DMS79 (cell line): ENCODE results near the gene SAMD4A.

ENCODE experiments used
- DNase-seq: peaks from one replicate; lab custom pipeline; 2025; lab: John Stamatoyannopoulos, UW

SAMD4A gene

DNA sequence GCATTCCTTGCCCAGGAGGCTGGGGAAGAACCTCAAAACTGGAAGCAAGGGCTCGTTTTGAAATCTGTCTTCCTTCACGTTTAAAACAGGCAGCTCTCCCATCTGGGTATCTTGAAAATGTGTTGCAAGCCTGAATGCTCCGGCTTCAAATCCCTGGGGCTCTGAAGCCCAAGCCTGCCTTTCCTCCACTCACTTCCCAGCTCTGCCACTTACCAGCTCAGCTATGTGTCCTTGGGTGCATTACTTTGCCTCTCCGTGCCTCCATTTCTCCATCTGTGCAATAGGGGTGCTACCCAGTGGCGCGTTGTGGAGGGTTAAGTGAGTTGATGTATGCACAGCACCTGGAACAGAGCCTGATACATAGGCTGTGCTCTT is 238.1 kb downstream of the SAMD4A start:
- DNase-seq = peak; percentile 45

DNA sequence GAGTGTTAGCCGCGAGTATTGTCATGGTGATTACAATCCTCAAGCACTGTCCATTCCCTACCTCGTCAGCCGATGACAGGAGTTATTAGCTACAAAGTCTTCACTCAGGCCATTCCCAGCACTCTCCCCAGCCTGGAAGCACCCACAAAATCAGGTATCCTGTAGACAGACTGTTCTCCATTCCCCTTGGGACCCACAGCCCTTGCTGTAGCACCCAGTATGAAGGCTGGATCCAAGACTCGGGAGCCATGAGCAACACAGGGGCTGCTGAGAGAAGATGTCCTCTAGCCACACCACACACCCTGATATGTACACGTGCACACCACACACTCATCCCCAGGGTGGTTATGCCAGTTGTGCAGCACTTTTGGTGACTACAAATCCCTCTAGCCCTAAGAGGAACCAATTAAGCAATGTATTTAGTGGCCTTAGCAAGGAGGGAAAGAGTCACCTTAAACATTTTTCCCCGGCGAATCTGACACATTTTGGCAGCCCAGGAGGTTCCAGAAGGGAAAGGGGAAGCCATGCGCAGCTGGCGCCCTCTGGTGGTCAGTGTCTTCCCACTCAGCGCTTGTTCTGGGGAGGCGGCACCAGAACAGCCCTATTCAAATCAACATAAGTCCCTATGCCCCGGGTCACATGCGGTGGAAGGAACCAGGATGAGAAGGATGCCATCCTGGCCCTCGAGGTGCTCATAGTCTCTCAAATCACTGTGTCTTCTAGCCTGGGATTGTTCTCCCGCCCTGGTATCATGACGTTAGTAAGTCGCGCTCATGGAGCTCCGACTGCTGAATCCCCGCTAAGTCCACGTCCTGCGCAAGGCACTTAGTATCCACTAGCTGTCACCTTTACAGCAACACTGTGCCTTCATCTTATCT is 238.8 kb downstream of the SAMD4A start:
- peak; percentile 65 for DNase-seq

DNA sequence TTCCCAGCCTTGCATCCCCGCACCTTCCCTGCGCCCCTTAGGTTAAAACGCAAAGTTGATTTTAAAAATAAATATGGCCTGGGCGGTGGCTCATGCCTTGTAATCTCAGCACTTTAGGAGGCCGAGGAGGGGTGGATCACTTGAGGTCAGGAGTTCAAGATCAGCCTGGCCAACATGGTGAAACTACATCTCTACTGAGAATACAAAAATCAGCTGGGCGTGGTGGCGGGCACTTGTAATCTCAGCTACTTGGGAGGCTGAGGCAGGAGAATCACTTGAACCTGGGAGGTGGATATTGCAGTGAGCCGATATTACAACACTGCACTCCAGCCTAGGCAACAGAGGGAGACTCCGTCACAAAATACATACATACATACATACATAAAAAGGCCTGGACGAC is 239.7 kb downstream of the SAMD4A start:
- no peak for DNase-seq

DNA sequence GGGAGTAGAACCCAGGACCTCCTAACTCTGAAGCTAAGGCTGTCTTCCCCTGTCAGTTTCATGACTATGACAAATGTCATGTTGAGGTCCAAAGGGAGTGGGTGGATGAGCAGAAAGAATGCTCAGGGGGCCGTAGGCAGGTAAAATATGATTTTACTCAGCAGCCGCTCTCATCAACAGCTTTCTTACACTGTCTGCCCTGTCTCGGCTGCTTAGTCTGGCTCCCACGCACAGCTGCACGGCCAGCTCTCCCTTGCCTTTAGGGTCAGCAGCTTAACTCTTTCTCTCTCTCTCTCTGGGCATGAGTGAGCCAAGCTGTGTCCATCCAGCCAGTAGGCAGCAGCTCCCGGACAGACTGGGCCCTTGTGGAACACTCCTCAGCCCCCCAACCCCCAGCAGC is 240.5 kb downstream of the SAMD4A start:
- no peak for DNase-seq

DNA sequence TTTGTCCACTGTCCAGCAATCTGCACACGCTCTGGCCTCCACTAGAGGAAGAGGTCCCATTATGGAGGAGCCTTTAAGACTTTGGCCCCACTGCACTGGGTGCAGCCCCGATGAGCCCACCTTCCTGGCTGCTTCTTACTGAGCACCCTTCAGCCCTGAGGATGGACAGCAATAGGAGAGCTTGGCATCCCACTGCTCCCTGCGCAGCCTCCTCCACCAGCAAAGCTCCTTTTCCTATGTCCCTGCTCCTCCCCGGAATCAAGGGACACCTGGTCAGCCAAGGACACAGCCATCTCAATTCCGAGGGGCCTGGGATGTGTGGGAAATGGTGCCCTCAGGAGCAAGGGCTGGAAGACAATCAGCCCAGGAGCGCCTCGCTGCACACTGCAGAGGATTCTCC is 241.0 kb downstream of the SAMD4A start:
- no peak for DNase-seq

DNA sequence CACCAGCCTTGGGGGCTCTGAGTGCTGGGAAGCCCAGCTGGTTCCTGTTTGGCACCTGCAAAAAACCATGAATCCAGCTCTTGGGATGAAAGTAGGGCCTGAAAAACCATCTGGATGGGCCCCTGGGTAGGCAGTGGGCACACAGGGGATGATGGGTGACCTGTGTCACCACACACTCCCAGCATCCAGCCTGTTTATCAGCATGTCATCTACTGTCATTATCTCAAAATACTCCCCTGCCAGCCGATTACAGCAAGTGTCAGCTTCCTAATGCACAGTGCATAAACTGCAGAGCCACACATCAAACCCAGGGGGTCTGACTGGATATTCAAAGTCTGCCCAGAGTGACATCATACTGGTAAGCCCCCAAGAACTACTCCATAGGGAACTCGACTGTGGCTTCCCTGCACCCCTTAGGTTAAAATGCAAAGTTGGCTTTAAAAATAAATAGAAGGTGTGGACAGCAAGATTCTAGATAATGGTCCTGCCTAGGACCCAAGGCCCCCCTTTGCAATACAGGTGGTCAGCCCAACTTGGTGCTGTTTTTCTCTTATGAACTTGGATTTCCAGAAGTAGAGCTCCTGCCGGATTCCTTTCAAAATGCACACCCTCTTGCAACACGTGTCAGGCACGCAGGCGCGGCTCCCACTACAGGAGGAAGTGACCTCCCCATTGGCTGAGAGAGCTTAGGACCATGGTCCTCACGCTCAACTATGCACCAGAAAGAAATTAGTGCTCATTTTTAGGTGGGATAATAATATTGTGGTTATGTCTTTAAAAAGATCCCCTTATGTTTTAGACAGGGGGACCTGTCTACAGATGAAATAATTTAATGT is 241.6 kb downstream of the SAMD4A start:
- no peak for DNase-seq

DNA sequence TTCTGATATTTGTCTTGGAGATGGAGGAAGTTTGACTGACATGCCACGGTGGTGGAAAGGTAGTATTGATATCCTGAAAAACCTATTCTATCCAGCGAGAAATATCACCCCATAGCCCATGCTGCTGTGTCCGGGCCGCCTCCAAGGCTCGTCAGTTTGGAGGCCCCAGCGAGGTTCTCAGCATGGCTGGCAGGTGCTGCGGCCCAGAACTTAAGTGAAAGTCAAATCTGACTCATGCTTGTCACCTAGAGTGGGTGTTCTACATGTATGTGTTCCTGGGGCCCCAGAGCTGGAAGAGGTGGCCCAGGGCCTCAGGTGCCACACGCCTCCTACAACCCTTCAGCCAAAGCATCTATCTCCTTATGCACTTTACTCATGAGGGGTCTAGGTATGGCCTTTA is 242.8 kb downstream of the SAMD4A start:
- DNase-seq = no peak

DNA sequence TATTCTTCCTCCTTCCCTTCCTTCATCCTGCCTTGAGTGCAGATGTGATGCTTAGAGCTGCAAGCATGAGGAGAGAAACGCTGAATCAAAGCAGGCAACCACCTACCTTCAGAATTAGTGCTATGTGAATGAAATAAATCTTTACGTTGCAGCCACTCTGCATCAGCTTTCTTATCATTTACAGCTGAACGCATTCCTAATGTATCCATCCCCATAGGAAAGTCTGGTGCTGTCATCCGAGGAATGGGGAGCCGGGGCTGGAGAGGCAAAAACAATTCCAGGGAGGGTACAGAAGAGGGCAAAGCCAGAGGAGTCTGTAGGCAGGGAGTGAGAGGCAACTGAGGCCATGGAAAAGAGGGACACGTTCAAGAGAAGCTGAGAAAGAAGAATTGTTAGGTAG is 245.7 kb downstream of the SAMD4A start:
- DNase-seq = no peak

DNA sequence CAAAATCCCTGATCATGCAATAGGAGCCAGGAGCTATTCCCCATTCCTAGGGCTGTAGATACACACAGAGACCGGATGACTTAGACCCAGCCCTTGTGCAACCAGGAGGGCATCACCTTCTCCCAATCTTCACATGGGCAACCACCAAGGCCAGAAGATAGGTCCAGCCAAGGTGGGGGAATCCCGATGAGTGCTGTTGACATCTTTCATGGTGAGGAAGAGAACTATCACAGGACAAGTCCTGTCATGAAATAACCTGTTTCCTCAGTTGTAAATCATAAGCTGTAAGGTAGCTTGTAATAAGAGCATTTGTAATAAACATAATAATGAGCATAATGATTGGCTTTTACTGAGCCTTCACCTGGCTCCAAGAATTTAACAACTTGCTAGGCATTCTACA is 246.2 kb downstream of the SAMD4A start:
- no peak for DNase-seq

DNA sequence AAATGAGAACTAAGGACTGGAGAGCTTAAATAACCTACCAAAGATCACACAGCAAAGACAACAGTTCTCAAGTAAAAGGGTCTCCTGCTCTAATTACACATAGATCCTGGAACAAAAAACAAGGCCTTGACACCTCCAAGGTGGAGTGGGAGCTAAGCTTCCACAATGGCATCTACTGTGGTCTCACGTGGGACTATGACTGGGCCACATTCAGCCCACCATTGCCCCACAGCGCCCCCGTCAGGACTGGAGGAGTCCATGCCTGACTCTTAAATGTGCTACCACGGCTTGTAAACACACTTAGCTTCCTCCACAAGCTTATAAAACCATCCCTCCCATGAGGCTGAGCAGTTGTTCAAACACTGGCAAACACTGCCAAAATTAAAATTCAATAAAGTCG is 247.1 kb downstream of the SAMD4A start:
- no peak for DNase-seq

DNA sequence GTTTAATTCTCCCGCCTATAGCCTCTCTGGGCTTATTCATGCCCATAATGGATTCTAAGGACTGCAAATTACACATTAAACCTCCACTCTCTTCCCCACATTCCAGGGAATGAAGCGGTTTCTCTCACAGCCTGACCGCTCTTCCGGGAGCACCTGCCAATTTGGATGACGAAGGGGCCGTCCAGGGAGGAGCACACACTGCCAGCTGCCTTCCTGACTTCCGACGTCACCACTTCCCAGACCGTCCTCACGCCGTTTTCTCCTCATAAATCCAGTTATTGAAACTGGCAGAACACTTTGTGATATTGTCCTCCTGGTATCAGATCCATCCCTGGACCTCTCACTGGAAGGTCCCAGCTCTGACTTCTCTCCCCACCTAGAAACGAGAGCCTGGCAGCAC is 248.1 kb downstream of the SAMD4A start:
- no peak for DNase-seq

DNA sequence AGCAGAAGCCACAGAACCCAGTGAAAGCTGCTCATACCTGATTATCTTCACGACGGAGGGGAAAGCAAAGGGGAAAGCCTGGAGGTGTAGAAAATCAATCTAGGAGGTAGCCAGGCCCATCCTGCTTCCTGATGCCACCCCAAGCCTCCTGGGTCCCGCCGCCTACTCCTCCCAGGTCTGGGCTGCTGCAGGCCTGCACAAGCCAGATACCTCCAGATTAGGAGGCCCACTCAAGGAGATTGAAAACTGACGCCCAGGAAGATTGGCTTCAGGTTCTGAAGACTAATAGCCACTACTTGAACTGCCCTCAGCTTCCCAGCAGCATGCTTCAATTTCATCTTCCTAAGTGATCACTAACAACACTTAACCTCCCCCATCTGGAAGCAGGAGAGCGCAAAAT is 248.6 kb downstream of the SAMD4A start:
- DNase-seq = no peak

DNA sequence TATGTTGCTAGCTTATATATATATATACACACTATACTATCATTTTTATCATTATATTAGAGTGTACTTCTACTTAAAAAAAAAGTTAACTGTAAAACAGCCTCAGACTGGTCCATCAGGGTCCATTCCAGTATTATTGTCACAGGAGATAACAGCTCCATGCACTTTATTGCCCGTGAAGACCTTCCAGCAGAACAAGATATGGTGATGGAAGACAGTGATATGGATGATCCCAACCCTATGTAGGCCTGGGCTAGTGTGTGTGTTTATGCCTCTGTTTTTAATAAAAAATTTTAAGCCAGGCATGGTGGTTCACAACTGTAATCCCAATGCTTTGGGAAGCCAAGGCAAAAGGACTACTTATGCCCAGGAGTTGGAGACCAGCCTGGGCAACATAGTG is 249.5 kb downstream of the SAMD4A start:
- no peak for DNase-seq

DNA sequence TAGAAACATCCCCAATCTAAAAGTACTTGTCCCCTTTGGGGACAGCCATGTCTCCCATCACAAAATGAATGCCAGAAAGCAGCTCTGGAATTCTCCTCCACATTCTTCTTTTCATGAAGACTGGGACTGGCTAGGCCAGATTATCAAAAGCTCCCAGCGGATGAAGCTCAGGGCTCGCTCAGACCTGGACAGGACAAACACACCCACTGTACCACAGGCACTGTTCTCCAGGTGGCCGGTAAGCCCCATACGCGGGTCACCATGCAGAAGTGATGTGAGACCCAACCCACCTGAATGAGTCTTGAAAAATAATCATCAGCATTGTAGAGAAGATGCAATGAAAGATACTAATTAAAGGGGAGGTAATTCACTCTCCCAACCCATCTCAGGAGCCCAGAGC is 250.6 kb downstream of the SAMD4A start:
- DNase-seq = no peak

DNA sequence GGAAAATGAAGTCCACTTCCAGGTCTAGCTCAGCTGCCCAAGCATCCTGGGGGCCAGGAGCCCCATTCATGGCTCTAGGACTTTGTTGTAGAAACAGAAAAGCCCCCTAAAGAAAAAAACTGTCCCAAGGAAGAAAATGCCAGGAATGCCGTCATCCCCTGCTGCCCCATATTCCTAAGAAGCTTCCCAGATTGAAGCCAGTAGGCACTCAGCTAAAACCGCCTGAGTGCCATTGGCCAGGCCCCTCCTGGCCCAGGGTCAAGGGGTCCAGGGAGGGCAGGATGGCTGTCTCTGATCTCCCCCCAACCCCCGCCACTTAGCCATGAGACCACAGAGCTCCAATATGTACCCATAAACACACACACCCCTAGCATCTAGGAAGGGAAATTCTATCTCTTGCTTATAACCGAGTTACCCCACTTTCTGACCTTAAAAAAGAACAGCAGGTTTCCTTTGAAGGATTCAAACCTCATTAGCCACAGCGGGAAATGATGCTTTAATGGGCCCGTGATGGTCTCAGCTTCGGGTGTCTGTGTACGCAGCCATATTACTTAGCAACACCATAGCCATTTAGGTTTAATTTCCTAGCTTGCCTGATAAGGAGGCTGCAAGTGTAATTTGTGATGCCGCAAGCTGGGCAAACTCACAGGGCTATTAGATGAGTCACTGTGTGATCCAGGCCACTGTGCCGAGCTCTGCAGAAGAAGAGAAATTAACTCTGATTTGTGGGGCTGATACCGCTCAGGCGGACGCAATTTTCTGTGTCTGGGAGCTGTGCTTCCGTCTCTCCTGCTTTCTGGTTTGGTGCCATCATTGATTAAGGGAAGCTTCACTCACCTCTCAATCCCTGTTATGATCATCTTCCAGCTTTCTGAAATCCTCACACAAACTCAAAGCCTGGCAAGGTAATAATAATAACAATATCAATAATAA is 251.5 kb downstream of the SAMD4A start:
- peak; percentile 28 for DNase-seq

DNA sequence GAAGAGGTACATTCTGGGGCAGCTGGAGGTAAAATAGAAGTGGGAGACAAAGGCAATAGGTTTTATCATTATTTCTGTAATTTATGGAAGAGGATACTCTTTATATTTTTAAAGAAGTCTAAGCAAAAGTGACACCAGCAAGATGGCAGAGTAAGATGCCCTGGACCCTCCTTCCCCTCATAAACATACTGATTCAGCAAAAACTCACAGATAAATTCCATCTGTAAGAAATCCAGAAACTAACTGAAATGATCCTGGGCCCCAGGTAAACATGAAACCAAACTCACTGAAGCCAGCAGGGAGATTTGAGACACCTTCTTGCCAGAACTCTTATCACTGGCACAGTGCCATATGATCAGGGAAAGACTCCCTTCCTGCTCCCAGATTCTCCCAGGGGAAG is 255.8 kb downstream of the SAMD4A start:
- no peak for DNase-seq

DNA sequence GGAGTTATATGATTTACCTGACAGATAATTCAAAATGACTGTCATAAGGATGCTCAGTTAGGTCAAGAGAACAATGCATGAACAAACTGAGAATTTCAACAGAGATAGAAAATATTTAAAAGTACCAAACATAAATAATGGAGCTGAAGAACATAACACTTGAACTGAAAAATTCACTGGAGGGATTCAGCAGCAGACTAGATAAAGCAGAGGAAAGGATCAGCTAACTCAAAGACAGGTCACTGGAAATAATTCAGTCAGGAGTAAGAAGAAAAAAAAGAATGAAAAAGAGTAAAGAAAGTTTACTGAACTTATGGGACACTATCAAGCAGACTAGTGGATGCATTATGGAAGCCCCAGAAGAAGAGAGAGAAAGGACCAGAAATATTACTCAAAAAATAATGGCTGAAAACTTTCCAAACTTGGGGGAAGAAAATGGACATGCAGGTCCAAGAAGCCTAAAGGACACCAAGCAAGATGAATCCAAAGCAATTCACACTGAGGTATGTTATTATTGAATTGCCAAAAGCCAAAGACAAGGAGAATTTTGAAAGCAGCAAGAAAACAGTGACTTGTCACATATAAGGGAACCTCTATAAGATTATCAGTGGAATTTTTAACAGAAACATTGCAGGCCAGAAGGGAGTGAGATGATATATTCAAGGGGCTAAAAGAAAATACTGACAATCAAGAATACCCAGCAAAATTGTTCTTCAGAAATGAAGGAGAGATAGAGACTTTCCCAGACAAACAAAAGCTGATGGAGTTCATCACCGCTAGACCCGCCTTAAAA is 257.0 kb downstream of the SAMD4A start:
- DNase-seq = no peak

DNA sequence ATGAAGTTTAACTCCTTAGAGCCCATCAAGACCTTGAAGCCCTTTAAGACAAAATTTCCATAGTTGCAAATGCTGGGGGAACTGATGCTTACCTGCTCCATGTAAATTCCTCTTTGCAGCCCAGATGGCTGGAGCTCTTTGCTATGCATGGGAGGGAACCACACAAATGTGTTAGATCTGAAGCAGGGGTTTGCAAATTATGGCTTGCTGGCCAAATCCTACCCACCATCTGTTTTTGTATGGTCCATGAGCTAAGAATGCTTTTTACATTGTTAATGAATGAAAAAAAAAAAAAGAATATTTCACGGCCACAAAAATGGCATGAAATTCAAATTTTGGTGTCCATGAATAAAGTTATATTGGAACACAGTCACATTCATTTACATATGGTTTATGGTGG is 261.1 kb downstream of the SAMD4A start:
- no peak for DNase-seq

DNA sequence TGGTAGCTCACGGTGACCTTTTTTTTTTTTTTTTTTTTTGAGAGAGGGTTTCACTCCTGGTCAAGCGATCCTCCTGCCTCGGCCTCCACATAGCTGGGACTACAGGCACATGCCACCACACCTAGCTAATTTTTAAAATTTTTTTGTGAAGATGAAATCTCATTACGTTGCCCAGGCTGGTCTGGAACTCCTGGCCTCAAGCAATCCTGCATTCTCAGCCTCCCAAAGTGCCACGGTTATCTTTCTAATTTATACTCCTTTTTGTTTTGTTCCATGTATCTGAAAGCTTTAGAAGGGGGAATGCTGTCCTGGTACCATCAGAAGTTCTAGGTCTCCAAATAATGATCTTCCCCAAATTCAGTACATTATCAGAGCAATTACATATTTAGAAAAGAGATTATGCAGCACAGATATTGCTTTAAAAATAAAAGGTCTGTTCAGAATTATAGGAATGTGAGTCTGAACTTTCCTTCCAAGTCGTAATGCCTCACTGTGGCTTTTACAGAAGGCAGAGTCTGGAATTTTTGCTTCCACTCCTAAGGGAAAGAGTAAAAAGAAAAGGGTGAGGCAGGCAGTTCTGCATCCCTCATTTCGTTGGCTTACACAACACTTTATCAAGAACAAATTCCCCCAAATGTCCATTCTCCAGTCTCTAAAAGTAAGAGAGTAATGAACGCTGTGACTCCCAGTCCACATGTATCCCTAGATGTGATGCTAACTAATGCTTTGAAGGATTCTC is 262.7 kb downstream of the SAMD4A start:
- DNase-seq = no peak

DNA sequence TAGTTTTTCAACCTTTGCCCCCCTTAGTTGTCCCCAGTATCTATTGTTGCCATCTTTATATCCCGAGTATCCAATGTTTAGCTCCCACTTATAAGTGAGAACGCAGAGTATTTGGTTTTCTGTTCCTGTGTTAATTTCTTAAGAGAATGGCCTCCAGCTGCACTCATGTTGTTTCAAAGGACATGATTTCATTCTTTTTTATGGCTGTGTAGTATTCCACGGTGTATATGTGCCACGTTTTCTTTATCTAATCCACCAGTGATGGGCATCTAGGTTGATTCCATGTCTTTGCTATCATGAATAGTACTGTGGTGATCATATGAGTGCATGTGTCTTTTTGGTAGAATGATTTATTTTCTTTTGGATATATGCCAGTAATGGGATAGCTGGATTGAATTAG is 263.7 kb downstream of the SAMD4A start:
- no peak for DNase-seq

DNA sequence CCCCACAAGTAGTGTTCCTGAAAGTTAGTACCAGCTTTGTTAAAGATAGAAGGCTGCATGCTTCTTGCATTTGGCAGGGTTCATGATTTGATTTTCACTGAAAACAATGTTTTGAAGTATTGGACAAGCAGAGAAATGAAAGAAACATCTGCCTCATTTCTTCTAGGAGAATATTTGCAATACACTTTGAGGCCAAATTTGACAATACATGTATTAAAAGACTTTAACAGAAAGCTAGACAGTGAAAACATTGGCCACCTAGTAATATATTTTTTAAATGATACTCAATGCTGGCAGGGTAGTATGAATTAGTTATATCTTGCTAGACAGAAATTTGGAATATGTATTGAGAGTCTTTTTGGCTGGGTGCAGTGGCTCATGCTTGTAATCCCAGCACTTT is 267.2 kb downstream of the SAMD4A start:
- DNase-seq = no peak
